ENCODE data around the gene AVPR1B.
A peak's percentile ranks its signal among the peaks of the same experiment; 100 is the strongest.

The AVPR1B gene

DNA sequence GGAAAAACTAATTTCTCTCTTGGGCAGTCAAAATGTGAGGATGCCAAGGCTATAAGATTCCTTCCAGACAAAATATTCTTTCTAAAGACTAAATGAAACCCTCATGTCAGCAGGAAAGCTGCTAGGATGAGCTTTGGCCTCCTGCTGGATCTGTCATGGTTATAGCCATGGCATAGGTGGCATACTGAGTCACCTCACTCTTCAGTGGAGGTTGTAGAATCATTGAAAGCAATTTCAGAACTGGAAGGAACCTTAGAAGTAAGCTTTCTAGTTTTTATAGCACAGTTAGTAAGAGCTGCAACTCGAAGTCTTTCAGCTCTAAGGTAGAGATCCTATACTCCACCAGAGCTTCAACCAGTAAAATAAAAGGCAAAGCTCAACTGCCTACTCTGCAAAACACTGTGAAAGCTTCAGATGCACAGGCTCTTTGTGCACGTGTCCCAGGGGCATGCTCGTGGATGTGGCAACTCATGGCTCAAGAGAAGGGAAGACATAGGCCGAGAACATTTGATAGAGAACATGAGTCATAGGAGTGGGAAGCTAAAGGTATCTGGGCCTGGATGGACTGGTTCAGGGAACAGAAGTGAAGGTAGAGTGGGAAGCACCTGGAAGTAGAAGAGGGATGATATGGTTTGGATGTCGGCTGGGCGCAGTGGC lies 5.8 kb downstream of the AVPR1B start:
- DNase-seq: no peak

DNA sequence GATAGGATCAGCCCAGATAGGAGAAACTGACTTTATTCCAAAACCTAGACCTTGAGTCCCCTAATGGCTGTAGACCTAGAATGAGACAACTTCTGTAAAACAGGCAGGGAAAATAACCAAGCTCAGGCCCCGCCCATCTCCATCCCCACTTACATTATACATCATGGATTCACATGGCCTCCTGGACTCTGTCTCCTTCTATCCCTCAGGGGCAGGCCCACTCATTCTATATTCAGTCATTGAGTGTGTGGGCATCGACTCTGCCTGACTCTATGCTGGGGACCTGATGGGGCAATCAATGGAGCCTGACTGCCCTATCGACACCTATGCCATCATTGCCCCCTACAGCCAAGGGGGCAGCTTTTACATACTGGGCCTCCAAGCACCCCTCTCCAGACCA lies 6.4 kb downstream of the AVPR1B start:
- DNase-seq: no peak

DNA sequence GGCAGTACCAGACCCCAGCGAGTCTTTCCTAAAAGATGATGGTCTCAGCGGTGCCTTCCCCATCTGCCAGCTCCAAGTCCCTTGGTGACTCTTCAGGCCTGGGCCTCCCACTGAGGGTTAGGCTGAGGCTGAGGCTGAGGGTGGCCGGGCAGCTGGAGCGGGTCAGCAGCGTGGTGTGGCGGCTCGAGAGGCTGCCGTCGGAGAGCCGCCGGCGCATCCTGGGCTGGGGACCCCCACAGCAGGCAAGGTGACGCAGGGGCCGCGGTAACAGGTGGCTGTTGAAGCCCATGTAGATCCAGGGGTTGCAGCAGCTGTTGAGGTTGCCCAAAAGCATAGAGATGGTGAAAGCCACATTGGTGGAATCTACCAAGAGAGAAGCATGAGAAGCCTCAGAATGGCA lies 7.0 kb downstream of the AVPR1B start:
- DNase-seq: no peak

DNA sequence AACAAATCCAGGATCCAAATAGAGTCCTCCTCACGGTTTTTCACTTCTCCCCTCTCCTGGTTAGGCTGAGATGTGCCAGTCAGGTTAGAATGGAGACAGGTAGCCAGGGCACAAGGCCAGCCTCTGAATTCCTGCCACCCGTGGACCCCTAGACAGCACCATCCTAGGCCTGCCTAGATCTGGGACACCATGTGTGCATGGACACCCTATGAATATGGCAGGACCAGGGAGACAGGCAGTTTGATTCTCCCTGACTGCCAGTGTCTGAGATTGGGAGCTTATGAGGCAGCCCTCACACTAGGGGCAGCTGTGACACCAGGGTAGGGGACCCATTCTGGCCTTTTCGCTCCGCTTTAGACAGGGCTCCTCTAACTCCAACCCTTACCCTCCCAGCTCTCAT lies 7.5 kb downstream of the AVPR1B start:
- no peak for DNase-seq

DNA sequence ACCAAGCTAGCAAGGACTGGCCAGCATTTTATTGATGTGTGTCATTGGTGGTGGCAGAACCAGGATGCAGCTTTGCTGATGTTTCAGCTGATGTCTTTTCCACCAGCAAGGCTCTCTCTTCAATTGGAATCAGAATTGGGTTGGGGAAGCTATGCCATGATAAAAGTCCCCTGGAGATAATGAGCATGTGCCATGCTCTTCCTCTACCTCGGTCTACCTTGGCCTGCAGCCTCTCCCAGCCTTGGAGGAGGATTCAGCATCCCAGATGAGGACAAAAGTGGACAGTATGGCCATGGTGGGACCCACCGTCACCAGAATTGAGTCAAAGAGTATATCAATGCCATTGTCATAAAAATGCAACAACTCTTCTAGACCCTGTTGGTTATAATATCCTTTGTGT lies 8.6 kb downstream of the AVPR1B start:
- no peak for DNase-seq

DNA sequence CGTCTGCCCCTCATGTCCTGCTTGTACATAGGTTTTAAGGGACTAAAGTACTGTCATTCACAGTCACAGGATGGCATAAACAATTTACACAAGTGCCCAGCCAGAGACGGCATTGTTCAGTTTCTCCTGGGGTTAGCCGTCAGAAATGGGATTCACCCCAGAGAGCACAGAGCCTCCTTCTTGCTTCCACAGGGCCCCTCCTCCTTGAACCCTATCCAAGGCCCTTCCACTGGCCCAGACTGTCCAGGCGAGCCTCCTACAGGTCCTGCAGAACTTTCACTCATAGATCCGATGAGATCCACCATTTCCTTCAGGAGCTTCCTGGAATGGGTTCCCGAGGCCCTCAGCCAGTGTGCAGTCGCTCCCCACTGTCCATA lies 10.0 kb downstream of the AVPR1B start:
- no peak for DNase-seq

DNA sequence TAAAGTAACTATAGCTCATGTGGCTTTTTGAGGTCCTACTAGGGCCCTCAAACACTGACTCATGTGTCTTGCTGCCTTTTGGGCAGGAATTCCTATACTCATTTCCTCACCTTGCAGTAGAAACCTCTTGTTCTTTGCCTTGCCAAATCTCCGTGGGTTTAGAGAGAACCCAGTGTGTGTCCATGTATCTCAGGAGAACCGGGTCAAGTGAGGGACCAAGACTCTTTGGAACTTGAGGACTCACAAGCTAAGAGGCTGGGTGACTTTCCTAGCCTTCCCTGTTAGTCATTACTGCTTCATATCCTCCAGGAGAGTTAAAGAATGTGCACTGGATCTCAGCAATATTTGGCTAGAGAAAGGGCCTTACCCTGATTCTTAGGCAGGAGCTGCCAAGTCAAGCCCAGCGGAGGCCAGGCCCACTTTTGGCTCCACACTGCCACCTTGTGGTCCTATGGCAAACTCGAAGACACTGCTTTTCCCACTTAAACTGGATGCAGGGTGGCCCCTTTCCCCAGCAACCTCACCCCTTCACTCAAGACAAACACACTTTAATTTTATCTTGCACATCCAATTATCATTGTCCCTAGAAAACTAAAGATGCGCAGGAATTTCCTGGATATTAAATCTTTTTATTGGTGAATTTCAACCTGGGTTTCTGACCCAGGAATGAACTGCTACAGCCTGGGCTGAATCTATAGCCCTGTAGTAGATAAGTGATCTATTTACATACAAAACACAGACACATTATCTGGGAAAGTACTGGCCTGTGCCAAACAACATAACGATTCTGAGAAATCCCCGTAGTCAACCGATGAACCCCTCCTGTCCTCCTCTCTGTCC lies 10.6 kb downstream of the AVPR1B start:
- DNase-seq: peak; percentile 78

DNA sequence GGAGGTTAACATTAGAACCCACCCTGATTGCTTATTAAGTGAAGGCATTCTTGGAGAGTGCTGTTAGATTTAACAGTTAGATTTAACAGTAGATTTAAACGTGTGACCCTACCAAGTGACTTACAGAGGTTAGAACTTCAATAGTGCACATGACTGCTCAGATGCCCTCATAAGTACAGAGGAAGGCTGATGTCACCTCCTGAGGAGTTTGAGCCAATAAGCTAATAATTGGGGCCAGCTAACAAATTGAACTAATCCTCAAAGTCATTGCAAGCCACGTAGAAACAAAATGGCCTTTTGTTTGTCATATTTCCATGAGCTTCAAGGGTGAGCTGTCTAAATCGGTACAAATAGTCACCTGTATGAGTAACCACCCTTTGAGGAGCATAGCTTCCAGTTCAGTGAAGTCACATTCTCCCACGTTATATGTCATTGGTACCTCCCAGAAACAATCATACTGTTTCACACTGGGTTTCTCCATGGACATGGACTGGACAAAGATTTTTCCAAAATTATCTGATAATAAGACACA lies 11.7 kb downstream of the AVPR1B start:
- no peak for DNase-seq

DNA sequence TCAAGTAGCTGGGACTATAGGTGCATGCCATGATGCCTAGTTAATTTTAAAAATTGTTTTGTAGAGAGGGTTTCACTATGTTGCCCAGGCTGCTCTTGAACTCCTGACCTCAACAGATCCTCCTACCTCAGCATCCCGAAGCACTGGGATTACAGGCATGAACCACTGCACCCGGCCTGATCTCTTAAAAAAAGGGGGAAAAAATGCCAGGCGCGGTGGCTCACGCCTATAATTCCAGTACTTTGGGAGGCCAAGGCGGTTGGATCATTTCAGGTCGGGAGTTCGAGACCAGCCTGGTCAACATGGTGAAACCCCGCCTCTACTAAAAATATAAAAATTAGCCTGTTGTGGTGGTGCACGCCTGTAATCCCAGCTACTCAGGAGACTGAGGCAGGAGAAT lies 13.2 kb downstream of the AVPR1B start:
- no peak for DNase-seq

DNA sequence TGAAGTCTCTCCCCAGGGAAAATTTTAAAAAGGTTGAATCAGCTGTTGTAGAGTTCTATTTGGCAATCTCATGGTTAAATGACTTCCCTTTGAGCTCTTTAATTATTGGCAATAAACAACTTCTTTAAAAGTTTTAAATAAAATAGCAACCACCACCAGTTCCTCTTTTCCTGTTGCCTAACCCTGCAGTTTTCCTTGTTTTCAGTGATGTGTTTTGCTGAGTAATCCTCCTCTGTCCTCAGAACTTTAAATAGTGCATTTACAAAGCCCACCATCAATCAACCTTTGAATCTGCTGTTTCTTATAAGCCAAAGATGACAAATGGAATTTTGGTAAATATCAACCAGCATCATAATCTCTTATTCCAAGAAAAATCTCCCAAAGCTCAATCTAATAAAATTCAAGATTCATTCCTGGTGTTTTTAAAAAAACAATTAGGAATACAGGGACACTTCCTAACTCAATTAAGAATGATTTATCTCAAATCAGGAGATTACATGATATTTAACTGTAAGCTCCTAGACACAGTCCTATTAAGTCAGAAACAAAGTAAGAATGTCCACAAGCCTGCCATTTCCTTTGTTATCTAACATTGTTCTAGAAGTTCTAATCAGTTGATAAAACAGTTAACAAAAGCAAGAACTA lies 14.8 kb downstream of the AVPR1B start:
- DNase-seq: no peak

DNA sequence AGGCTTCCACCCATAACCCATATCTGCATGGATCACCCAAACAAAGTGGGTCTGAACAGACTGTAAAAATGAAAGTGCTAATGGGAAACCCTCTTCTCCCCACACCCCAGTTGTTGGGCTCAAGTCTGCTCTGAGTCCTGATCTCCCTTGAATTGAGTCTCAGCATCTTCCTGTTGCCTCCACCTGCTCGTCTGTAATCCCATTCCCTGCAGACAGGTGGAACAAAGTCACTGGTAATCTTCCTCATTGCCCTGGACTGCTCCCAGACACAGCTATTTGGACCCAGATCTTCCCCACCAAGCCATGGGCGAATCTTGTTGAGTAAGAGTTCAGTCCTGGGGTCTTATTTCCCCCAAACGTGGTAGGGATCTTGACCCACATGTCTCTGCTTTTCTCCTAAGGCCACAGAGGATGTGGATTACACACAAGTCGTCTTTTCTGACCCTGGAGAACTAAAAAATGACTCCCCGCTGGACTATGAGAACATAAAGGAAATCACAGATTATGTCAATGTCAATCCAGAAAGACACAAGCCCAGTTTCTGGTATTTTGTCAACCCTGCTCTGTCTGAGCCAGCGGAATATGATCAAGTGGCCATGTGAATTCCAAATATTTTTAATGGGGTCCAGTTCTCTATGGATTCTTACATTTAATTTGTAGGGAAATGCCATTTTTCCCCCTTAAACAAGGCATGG lies 15.7 kb downstream of the AVPR1B start:
- no peak for DNase-seq

DNA sequence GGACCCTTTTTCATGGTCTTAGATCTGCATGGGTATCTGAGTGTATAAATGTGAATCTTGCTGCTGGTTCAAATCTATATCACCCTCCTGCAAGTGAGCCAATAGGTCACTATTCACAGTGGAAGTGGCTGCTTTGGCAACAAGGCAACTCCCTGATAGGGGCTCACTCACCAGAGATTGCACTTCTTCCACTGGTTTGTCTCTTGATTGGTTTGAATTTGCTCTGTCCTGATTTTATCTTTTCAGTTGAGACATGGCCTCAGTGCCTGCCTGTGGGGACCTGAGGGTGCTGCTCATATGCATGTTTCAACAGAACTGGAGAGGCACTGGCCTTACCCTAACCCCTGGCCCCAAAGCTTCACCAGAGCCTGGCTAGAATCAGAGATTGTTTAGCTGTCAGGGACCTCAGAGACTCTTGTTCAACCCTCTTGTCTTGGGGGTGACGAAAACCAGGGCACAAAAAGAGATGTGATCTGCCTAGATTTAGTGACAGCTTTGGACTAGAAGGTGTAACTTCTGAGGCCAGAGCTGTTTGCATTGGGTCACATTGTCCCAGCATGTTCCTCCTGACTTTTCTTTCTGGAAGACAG lies 16.9 kb downstream of the AVPR1B start:
- DNase-seq: no peak

DNA sequence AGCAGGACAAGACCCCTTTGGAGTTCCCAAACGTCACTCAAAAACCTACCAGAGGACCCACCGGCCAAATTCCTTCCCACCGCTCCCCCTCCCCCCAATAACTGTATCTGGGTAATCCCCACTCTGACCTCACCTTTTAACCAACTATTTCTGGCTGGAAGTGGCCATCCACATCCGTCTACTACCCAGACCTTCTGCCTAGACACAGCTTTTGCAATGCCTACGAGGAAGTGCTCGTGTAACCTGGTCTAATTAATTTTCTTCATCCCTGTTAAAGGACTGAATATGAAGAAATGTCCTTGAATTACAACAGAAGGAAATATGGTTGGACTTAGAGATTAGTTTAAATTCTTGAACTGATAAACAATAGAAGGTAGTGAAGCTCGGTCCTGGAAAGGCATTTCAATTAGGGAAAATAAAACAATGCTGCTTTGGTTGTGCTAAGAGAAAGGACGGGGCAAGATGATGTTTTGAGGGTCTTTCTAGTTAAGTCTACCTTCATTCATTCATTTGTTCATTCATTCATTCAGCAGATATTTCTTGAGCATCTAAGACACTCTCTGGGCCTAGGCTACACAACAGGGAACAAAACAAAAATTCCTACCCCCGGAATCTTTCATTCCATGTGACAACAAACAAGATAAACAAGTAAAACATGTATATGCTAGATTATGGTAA lies 18.8 kb downstream of the AVPR1B start:
- DNase-seq: no peak

DNA sequence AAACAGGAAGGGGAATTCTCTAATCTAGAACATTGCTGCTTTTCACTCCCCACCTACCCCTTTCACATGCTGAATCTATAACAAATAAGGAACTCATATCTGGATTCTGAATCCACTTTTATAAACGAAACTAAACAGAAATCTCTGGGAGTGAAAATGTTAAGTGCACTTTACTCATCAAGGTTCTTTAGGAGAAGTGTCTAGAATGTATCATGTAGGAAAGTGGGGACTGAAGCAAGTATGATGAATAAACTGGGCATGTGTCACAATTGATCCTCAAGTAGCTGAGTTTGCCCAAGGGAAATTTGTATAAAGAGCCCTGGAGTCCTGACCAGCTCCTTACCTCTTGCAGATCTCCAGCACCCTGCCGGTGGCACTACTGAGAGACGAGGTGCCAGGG lies 19.8 kb downstream of the AVPR1B start:
- no peak for DNase-seq

DNA sequence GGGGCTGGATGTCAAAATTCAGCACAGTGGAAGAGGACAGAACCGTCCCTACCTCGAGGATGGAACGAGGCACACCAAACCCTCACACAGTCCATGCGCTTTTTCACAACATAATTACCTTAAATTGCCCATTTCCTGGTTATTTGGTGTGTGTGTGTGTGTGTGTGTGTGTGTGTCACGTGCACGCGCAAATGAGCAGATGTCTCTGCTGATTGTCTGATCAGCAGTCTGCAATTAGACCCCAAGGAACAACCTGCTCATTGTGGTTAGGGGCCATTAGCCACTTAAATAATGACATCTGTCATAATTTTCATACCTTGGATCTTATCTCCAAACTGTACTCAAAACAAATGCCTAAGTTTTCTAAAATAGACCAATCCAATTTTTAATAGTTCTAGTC lies 23.2 kb downstream of the AVPR1B start:
- DNase-seq: peak; percentile 89

DNA sequence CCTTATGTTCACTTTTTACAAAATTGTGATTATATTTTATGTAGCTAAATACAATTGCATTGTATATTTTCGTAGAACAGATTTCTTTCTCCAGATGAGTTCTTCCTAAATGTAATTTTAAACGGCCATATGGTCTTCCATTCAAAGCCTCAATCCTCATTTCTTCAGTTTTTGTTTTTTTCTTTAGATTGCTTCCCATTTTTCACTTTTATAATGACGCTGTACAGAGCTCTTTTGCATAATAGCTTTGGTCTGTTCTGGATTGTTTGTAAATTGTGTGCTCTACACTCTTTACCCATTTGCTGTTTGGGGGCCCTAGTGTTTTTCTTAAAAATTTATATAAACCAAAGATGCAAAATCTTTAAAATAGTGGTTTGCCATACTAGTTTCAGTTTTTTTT lies 27.8 kb downstream of the AVPR1B start:
- no peak for DNase-seq

DNA sequence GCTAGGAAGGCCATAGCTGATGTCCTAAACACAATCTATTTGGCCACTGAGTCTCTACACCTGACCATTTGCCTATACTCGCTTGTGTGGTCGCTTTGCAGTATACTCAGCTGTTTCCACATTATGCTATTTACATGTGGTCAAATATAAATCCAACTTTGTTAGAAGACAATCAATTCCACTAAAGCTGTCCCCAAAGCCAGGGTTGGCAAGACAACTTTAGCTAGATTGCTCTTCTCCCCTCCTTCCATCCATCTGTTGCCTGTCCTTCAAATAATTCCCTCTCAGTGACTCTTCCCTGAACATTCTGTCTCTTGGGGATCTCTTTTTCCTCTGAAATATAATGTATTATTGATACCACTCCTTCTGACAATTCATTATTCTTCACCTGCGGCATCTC lies 30.1 kb downstream of the AVPR1B start:
- no peak for DNase-seq

DNA sequence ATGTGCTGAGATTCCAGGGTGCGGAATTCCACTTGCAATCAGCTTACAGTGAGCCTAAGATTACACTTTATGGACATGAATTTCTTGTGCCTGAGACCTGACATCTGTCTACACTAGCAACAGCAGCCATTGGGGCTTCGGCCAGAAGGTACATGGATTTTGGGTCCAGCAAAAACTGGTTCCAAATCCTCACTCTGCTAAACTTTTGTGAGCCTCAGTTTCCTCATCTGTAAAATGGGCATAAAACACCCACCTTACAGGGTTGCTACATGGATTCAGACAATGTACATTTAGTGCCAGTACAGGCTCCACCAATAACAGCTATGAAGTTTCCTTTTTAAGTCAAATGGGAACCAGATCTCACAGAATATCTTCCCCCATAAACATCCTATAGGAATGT lies 33.4 kb downstream of the AVPR1B start:
- DNase-seq: no peak

DNA sequence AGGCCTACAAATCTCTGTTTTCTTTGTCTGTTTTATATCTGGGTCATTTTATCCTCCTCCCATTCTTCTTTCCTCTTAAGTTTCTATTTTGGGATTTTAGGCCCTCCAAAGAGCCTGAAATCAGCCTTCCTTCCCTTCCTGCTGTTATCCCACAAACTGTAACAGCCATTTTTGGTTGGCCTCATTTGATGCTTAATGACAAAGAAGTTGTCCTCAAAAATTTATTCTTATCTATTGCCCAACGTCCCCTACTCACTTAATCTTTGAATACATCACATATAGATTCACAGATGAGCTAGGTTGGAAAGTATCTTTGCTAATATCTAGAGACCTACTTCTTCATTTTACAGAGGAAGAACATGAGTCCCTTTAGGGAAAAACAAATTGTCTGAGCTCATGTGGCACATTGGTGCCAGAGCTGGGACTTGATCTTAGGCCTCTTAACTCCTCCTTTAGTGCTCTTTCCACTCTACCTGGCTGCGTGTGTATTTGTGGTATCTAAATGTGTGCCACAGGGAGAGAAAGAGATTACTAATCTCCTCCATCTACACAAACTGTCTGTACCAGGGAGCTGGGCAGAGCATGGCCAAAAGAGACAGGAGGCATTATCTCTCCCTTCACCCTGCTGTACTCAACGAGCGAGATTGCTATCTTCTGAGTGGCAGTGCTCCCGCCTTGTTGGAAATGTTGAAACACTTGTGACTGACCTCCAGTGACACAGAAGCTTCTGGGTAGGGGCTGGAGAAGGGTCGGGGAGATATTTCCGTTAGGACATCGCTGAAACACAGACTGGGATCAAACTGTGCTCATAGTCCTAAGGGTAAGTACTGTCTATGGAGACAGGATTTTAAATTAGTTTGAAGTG lies 34.1 kb downstream of the AVPR1B start:
- DNase-seq: no peak

DNA sequence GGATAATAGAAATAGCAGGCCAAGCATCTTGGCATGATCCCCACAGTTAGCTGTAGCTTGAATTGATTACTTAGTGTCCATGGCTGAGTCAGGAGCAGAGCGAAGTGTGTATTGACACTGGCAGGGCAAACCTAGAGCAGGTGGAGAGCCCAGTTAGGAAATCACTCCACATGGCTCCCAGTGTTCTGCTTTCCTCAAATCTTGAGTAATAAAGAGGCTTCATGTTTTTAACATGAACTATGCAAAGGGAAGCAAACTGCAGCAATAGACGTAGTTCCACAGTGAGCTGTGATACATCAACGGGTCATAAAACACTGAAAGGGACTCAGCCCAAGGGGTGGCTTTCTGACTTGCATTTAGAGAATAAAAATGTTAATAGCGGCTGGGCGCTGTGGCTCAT lies 35.3 kb downstream of the AVPR1B start:
- DNase-seq: no peak

Measured in NCI-H1436 (cell line).